Right kidney (tissue), 1 donor: Measurements from ENCODE around the gene MYL4.
"Not testable (repeated sequence)": the region's sequence is repeated elsewhere in the genome, so short reads cannot be mapped to it uniquely, and the experiment has no call there.

Experiments used
- DNase-seq: peaks from one replicate; pipeline ENCODE4 v3.0.0-alpha.2; 2016

MYL4 gene

DNA sequence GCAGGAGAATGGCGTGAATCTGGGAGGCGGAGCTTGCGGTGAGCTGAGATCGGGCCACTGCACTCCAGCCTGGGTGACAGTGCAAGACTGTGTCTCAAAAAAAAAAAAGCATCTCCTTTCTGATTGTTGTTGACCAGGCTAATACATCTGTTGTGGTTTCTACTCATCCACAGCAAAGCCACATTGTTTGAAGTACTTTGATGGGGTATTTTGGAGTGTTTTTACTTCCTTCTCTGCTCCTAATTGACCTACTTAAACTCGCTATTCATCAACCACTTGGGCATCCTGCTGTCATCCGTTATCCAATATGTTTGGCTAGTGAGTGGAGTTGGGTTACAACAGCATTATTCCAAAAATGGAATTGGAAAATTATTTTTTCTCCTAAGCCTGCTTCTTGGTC is 16.6 kb upstream of the MYL4 start:
- no peak for DNase-seq

GRCh38 chr17:47193931-47194511 is 15.1 kb upstream of the MYL4 start:
- no peak for DNase-seq

DNA sequence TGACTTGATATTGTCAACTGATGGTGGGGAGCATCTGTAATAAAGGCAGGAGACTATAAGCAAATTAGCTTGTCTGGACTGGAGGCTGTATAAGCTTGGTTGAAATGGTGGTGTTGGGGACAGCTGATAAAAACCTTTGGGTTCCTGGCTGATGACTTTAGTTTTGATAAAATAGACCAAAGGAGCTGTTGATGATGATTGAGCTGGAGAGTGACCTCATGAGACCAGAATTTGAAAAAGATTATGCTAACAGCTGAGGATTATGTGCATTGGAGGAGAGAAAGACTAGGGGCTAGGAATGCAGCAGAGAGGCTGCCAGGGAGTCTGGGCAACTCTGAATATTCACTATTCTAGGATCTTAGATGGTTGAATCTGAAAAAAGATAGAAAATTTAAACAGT is 11.3 kb upstream of the MYL4 start:
- no peak for DNase-seq

DNA sequence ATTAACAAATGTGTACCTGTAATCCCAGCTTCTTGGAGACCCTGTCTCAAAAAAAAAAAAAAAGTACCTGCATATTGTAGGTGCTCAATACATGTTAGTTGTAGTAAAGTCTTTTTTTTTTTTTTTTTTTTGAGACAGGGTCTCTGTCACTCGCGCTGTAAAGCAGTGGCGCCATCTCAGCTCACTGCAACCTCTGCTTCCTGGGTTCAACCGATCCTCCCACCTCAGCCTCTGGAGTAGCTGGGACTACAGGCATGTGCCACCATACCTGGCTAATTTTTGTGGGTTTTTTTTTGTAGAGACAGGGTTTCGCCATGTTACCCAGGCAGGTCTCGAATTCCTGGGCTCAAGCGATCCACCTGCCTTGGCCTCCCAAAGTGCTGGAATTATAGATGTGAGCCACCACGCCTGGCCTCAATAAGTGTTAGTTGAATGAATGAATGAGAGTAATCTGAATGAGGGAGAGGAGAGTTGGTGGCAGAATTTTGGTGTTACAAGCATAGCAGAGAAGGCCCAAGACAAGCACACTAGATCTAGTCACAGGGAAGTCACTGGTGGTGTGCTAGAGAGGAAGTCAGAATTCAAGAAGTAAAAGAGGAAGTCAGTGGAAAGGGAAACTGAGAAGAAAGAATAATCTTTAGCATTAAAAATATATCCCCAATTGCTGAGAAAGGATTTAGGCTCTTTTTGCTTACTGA is 9.4 kb upstream of the MYL4 start:
- no peak for DNase-seq

DNA sequence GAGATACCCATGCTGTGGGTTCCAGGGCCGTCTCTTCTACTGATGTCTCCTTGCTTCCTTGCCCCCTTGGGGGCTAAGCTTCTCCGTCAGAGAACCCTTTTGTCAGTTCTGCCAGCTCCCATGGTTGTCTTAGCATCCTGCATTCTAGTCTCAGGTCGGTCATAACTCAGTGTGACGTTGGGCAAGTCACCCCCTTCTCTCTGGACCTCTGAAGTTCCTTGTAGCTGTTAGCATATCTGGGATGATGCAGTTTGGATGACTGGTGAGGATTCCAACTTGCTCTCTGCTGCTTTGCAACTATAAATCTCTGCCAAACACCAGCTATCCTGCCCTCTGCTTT is 8.9 kb upstream of the MYL4 start:
- no peak for DNase-seq

DNA sequence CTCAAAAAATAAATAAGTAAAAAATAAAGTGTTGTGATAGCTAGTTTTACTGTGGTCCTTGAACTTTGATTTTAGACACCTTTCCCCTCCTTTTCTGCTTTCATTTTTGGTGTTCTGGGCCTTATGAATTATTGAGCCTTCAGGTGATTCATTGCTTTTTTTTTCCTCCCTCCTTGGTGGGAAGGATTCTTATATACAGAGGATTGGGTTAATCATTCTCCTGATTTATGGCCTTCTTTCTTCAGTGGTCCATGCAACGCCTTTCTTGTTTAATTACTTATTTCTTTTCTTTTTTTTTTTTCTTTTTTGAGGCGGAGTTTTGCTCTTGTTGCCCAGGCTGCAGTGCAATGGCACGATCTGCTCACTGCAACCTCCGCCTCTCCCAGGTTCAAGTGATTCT is 8.0 kb upstream of the MYL4 start:
- no peak for DNase-seq

- DNase-seq: no peak
These were observed 5.0 kb upstream of the MYL4 start for GRCh38 chr17:47203984-47204721.

DNA sequence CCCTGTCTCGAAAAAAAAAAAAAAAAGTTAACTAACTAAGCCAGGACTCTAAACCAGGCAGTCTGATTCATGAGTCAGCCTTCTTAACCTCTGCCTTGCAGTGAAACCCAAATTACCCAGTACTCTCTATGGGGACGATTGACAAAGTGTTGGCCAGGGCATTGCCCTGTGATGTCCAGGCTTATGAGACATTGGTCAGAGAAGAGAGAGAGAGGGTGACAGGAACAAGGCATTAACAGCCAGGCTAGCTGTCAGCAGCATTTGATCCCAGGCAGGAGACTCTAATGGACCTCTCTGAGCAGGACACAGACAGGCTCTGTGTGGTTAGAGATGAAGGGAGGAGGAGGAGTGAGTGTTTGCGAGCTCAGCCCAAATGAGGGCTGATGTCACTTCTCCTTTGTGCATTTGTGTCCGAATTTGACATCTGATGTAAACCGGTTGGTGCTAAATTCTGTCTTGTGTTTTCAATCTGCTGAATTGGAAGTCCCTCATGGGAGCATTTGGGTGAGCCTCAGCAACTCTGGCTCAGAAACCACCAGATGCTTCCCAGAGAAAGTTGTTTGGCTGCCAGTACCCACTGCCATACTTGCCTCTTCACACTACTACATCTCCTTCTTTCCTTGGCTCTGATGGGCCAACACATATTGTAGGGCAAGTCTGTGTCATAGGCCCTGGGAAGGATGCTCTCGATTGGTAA is 4.3 kb upstream of the MYL4 start:
- DNase-seq: no peak

- DNase-seq: peak; percentile 54
These were observed 3.7 kb upstream of the MYL4 start for GRCh38 chr17:47205419-47205963.

- no peak for DNase-seq
These were observed 1.7 kb upstream of the MYL4 start for GRCh38 chr17:47207143-47208067.

GRCh38 chr17:47209499-47209898 is 351 bp downstream of the MYL4 start:
- no peak for DNase-seq

DNA sequence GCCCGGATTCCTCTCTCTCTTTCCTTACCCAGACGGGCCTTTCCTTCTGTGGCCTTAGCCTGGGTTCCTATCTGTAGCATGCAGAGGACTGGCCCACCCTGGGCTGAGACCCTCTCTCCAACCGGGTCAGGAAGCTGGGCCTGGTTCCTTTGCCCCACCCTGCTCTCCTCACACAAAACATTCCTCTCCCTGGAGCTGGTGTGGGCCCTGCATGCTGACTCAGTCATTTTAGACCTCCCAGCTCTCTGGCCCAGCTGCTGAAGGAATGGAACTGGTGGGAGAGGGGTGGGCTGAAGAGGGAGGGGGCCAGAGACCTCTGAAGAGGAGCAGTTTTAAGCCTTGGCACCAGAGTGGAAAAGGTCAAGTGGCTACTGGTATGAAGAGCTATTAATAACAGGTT is 957 bp downstream of the MYL4 start:
- no peak for DNase-seq

- no peak for DNase-seq
These were observed 1.6 kb downstream of the MYL4 start for GRCh38 chr17:47210779-47211178.

DNA sequence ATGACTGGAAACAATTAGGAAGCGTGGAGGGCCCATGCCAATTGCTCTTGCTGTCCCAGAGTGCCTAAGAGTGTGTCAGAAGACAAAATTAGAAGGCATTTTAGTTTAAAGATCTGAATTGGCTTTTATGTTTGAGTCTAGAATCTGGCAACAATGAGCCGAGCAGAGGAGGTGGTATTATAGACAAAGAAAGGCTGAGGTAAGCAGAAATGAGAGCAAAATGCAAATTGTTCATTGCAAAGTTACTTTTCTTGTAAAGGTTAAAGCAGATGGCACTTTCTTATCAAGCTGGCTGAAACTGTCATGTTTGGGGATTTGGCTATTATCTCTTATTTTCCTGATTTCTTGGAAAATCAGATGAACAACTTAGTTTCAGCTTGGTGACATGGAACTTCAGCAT is 3.3 kb downstream of the MYL4 start:
- DNase-seq: no peak

- no peak for DNase-seq
These were observed 4.4 kb downstream of the MYL4 start for GRCh38 chr17:47213540-47213939.

- no peak for DNase-seq
These were observed 5.8 kb downstream of the MYL4 start for GRCh38 chr17:47214931-47215330.

DNA sequence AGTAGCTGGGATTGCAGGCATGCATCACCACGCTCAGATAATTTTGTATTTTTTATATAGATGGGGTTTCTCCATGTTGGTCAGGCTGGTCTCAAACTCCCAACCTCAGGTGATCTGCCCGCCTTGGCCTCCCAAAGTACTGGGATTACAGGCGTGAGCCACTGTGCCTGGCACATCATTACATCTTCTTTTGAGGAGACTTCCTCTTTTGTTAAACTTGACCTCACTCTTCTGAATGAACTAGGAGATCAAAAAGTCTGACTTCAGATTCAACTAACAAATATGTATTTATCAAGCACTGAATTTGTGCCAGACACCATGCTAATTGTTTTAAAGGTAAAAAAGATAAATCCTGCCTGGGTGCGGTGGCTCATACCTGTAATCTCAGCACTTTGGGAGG is 7.7 kb downstream of the MYL4 start:
- DNase-seq: not testable (repeated sequence)

GRCh38 chr17:47217279-47217678 is 8.1 kb downstream of the MYL4 start:
- DNase-seq: not testable (repeated sequence)

DNA sequence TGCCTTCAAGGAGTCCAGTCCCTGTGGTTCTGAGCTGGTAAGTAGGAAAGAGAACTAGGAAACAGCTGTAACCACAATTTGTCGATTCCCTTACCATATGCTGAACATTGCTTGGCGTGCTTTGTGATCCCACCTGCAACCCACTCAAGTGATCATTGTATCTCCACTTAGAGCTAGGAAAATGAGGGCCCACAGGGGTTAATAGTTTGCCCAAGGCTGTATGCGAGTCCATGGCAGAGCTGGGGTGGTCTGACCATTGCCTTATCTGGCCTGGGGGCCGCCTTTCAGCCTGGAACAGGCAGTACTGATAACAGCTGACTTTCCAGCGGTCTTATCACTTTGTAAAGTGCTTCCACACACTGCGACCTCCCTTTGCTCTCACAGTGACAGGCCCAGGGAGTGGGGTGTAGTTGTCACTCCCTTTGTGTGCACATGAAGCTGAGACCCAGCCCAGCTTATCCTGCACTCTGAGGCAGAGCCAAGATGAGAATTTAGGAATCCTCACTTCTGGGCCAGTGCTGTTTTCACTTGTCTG is 9.8 kb downstream of the MYL4 start:
- no peak for DNase-seq

- no peak for DNase-seq
These were observed 10.7 kb downstream of the MYL4 start for GRCh38 chr17:47219621-47220475.
